Measurements from ENCODE around the gene TNFAIP6.

GRCh38 chr2:151408788-151409600 is 51.6 kb downstream of the TNFAIP6 start:
- TF ChIP-seq CTCF (IDR thresholded peaks at IDR 0.05) (no peak), POLR2A (IDR thresholded peaks at IDR 0.05) (no peak)
